ENCODE measurements around the gene EME2.

DNA sequence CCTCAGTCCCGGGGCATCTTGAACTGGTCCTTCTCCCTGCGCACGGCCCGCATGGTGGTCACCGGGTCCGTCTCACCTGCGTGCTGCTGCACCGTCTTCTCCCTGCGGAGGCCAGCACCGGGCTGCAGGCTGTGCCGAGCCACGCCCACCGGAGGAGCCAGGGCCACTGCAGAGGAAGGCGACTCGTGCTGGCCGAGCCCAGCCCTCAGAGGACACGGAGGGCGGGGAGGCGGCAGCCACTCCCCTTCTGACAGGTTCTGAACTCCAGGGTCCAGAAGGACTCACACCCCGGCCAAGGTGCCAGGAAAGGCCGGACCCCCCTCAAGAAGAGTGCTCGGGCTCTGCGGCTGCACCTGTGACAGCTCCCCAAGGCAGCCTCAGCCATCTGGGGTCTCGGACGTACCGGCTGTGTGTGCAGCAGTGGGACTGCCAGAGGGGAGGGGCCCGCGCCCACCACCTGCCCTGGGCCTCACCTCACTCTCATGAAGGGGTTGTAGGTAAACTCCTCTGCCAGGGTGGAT lies 36.7 kb downstream of the EME2 start:
- TF ChIP-seq, protein P1, sequence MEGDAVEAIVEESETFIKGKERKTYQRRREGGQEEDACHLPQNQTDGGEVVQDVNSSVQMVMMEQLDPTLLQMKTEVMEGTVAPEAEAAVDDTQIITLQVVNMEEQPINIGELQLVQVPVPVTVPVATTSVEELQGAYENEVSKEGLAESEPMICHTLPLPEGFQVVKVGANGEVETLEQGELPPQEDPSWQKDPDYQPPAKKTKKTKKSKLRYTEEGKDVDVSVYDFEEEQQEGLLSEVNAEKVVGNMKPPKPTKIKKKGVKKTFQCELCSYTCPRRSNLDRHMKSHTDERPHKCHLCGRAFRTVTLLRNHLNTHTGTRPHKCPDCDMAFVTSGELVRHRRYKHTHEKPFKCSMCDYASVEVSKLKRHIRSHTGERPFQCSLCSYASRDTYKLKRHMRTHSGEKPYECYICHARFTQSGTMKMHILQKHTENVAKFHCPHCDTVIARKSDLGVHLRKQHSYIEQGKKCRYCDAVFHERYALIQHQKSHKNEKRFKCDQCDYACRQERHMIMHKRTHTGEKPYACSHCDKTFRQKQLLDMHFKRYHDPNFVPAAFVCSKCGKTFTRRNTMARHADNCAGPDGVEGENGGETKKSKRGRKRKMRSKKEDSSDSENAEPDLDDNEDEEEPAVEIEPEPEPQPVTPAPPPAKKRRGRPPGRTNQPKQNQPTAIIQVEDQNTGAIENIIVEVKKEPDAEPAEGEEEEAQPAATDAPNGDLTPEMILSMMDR (IDR thresholded peaks at IDR 0.05): no peak
- TF ChIP-seq POLR2A (IDR thresholded peaks at IDR 0.05; ENCODE audit: low read depth) (no peak), EP300 (IDR thresholded peaks at IDR 0.05) (no peak)
